GM06990 (cell line): ENCODE results near the gene BANF2.

ENCODE experiments used
- DNase-seq: peaks from one replicate; pipeline ENCODE4 v3.0.0-alpha.2; 2011; ENCODE audit not compliant: insufficient read length; ENCODE audit errors: extremely low read depth
- H3K27me3 ChIP-seq: replicated peaks from 2 replicates; pipeline ENCODE4 v1.6.0; 2011; ENCODE audit warnings: low read length; ENCODE audit not compliant: control insufficient read depth, insufficient read depth
- H3K36me3 ChIP-seq: 2 replicates; pipeline ENCODE4 v1.5.1; 2011; ENCODE audit warnings: low read length; ENCODE audit not compliant: control insufficient read depth, insufficient read depth
- H3K4me3 ChIP-seq: replicated peaks from 2 replicates; pipeline ENCODE4 v1.5.1; 2011; ENCODE audit warnings: low read depth, mild to moderate bottlenecking, control low read depth, low read length
- CTCF ChIP-seq: IDR thresholded peaks from 2 replicates; pipeline ENCODE4 v1.5.1; 2011; ENCODE audit warnings: low read length, control low read depth, mild to moderate bottlenecking, inconsistent platforms; ENCODE audit not compliant: insufficient read depth, poor library complexity, severe bottlenecking

Gene BANF2

GRCh38 chr20:17743677-17744076 is 43.9 kb downstream of the BANF2 start:
- no peak for DNase-seq
- Histone ChIP-seq H3K4me3 (no peak overlapping the region), H3K27me3 (no peaks in the 10 kb centered on the region), H3K36me3 (no peaks in the 10 kb centered on the region)
- TF ChIP-seq CTCF = no peak

- no peak for DNase-seq
- no peaks in the 10 kb centered on the region for H3K27me3 ChIP-seq
- H3K4me3 ChIP-seq = no peak overlapping the region
- no peaks in the 10 kb centered on the region for H3K36me3 ChIP-seq
- TF ChIP-seq CTCF = no peak
Observed at GRCh38 chr20:17747431-17747846, 47.7 kb downstream of the BANF2 start.

GRCh38 chr20:17748279-17748678 is 48.5 kb downstream of the BANF2 start:
- H3K36me3 ChIP-seq = no peaks in the 10 kb centered on the region
- no peak overlapping the region for H3K4me3 ChIP-seq
- no peak for DNase-seq
- no peaks in the 10 kb centered on the region for H3K27me3 ChIP-seq
- no peak for TF ChIP-seq CTCF

GRCh38 chr20:17749626-17749977 is 49.8 kb downstream of the BANF2 start:
- H3K36me3 ChIP-seq = no peaks in the 10 kb centered on the region
- TF ChIP-seq CTCF = no peak
- DNase-seq = no peak
- no peak overlapping the region for H3K4me3 ChIP-seq
- H3K27me3 ChIP-seq = no peaks in the 10 kb centered on the region

- no peak for DNase-seq
- TF ChIP-seq CTCF = no peak
- Histone ChIP-seq H3K27me3 (no peaks in the 10 kb centered on the region), H3K4me3 (no peak overlapping the region), H3K36me3 (no peaks in the 10 kb centered on the region)
Observed at GRCh38 chr20:17749978-17750721, 50.4 kb downstream of the BANF2 start.

GRCh38 chr20:17750722-17751045 is 50.9 kb downstream of the BANF2 start:
- no peak overlapping the region for H3K4me3 ChIP-seq
- no peak for TF ChIP-seq CTCF
- DNase-seq = no peak
- no peaks in the 10 kb centered on the region for H3K36me3 ChIP-seq
- H3K27me3 ChIP-seq = no peaks in the 10 kb centered on the region
